Stimulated activated CD8-positive, alpha-beta memory T cell treated with anti-CD3 and anti-CD28 coated beads, Interleukin-12 subunit alpha, Interleukin-12 subunit beta, amount 100 ng/mL, for 4 hours (primary cell): ENCODE measurements around the gene TMEM150A.
A peak's percentile ranks its signal among the peaks of the same experiment; 100 is the strongest.
"Not testable (repeated sequence)": the region's sequence is repeated elsewhere in the genome, so short reads cannot be mapped to it uniquely, and the experiment has no call there.

Experiments
- DNase-seq: peaks from one replicate; pipeline ENCODE4 v3.0.0-alpha.2; 2020; ENCODE audit warnings: low read depth

TMEM150A gene

GRCh38 chr2:85602476-85603234, at the start of gene TMEM150A:
Gene TMEM150A (minus strand): TSS chr2:85602698. CDS start chr2:85601948, 750 bp downstream.
- DNase-seq = peak; percentile 83

- DNase-seq = no peak
Measured at GRCh38 chr2:85652056-85652455, 49.6 kb upstream of the TMEM150A start.

DNA sequence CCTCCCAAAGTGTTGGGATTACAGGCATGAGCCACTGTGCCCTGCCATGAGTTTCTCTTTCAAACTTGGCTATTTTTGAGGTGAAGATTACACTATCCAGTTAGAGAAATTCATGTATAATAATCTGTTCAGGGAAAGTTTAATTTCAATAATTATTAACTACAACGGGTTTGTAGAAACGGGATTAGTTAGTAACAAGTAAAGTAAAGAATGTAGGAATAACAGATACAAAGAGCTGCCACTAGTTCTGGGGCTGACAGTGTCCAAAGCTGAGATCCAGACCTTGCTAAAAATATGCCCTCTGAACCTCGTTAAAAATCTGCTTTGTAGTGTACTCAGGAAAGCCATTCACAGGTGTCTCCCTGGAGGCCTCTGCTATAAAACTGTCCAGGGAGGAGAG, 48.6 kb upstream of the TMEM150A start:
- DNase-seq = no peak

DNA sequence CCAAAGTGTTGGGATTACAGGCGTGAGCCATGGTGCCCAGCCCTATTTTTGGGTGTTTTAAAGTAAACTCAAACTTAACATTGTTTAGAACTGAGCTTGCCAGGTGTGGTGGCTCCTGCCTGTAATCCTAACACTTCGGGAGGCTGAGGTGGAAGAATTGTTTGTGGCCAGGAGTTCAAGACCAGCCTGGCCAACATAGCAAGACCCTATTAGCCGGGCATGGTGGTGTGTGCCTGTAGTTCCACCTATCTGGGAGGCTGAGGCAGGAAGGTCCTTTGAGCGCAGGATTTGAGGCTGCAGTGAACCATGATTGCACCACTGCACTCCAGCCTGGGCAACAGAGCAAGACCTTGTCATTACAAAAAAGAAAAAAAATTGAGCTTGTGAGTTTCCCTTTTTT, 48.0 kb upstream of the TMEM150A start:
- no peak for DNase-seq

- DNase-seq = no peak
Measured at GRCh38 chr2:85649201-85650190, 47.0 kb upstream of the TMEM150A start.

DNA sequence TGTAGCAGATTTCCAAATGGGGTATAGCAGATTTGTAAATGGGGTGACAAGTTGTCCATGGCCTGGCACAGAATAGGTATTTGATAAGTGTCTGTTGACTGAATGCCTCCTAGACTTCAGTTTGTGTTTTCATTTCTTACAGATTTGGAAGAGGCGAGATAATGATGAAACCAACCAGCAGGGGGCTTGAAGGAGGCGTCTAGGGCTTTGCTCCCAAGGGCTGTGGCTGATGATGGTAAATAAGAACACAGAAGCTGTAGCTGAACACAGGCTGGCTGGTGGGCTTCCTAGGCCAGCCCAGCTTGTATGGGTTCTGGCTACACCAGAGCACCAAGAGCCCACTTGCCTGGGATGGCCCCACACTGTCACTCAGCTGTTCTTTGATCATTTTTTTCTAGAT, 46.1 kb upstream of the TMEM150A start:
- no peak for DNase-seq

DNA sequence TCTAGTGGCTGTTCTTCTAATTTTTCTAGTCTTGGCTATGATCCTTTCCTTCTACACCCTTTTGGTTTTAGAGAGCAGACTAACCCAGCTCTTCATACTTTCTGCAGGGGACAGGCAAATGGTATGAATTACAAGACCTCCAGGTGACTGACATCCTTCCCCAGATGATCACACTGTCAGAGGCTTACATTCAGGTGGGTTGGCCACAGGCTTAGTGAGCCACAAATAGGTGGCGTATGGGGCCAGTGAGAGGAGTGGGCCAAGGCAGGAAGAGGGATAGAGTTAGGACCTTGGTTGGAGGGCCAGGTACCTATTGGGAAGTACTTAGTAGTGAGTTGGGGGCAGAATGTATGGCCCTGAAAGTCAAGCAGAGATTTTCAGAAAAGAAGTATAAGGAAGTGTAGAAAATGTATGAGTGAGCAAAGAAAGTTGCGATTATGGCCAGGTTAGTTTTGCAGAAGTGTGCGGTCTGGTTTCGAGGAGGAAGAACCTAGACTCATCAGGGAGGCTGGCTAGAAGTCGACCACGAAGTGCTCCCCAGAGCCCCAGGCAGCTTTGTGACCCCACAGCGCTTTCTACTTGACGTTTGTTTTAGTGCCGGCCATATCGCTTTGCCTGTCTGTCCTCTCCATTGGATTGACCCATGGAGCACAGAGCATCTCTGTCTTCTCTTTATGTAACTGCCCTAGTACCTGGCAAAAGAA, 45.5 kb upstream of the TMEM150A start:
- no peak for DNase-seq

DNA sequence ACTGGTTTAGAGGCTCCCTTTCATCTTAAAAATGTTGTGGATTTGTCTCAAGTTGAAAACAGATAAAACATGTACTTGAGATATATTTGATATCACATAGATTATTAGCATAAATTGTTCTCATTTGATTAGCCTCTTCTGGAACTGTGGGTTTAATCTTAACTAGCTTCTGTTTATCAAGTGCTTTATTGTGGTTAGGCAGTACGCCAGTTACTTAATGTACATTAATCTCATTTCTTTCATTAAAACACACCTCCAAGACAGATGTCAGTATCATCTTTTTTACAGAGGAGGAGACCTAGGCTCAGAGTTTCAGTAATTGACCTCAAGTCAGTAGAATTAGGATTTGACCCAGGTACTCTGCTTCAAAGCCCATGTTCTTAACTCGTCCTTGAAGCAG, 43.7 kb upstream of the TMEM150A start:
- no peak for DNase-seq

DNA sequence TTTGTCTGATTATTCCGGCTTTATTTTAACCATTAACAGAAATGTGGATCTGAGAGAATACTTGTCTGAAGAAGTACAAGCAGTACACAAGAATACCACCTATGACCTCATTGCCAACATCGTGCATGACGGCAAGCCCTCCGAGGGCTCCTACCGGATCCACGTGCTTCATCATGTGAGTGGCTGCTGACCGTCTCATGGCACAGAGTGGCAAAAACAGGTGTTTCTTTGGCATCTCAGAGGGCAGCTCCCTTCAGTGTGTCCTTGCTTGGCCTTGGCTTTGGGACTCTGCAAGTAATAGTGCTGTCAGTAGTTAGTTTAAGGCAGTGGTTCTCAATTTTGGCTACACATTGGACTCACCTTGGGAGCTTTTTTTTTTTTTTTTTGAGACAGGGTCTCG, 42.4 kb upstream of the TMEM150A start:
- no peak for DNase-seq

- DNase-seq = no peak
Measured at GRCh38 chr2:85642725-85643124, 40.2 kb upstream of the TMEM150A start.

- no peak for DNase-seq
Measured at GRCh38 chr2:85635636-85636035, 33.1 kb upstream of the TMEM150A start.

DNA sequence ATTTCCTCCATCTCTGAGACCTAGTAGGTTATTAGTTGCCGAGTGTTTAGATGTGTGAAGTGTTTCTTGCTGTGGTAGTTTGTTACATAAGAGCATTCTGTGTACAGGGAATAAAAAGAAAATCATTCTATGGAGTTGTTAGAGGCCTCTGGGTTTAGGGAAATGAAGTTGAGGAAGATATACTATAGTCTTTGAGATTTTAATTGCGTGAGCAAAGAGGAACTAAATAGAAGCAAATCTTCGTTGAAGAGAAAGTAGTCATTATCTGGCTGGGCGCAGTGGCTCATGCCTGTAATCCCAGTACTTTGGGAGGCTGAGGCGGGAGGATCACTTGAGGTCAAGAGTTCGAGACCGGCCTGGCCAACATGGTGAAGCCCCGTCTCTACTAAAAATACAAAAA, 32.5 kb upstream of the TMEM150A start:
- no peak for DNase-seq

DNA sequence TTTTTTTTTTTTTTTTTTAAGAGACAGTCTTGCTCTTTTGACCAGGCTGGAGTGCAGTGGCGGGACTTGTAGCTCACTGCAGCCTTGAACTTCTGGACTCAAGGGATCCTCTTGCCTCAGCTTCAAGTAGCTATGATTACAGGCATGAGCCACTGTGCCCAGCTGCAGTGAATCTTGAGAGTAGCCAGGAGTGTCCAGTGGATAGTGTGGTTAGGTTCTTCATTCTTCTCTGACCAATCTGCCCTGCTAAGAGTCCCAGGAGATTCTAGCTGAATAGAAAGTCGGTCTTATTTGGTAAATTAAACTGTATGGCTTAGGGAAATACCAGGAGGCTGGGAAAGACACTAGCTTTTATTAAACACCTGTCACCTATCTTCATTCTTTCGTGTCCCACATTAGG, 28.8 kb upstream of the TMEM150A start:
- no peak for DNase-seq

- no peak for DNase-seq
Measured at GRCh38 chr2:85628658-85629057, 26.2 kb upstream of the TMEM150A start.

DNA sequence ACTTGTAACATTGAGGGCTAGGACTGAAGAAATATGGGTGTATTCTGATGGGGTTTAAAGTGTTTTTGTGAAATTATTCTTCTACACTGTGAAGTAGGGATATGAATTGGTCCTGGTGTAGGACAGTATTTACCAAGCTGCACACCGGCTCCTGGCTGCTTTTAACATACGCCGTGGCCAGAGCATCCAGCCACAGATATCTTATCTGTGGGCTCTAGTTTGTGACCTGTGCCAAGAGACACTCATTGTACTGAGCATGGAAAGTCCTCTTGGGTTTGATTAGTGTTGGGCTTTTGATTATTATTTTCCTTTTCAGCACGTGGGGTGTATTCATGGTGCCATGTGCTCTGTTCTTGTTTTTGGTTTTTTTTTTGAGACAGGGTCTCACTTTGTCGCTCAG, 21.5 kb upstream of the TMEM150A start:
- no peak for DNase-seq

DNA sequence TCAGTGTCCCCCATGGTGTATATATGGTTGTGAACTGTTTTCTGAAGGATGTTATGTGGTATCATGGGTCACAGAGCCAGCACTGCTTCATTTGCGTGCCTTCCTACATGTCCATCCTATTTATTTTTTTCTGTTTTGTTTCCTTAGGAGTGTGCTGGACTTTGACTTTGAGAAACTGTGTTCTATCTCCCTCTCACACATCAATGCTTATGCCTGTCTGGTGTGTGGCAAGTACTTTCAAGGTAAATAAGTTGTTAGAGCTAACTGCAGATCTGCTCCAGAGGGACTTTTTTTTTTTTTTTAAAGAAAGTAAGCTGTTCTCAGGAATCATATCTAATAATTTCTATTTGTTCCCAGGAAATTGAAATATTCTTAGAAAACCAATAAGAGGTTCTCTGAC, 18.8 kb upstream of the TMEM150A start:
- DNase-seq = no peak

GRCh38 chr2:85619617-85620016, 17.1 kb upstream of the TMEM150A start:
- no peak for DNase-seq

GRCh38 chr2:85617723-85618122, 15.2 kb upstream of the TMEM150A start:
- not testable (repeated sequence) for DNase-seq

DNA sequence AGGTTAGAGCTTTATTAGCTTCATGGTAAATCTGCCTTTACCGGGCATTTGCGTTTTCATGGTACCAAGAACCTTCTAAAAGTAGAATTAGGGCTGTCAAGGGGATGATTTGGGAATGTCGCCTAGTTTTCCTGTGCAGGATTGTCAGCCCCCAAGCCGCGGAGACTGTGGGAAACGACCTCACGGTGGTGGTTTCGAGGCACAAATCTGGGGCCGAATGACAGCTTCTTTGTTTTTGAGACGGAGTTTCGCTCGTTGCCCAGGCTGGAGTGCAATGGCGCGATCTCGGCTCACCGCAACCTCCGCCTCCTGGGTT, 12.9 kb upstream of the TMEM150A start:
- DNase-seq = no peak

DNA sequence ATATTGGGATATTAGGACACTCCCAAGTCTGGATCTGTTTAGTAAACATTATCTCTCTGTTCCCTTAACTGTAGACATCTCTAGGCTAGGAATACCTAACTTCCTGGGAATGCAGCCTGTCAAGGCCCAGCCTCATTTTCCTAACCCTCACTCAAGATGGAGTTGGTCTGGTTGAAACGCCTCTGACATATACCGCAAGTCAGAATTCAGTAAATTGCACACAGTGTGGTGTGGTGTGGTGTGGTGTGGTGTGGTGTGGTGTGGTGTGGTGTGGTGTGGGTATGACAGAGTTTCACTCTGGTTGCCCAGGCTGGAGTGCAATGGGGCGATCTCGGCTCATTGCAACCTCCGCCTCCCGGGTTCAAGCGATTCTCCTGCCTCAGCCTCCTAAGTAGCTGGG, 12.3 kb upstream of the TMEM150A start:
- DNase-seq = not testable (repeated sequence)

DNA sequence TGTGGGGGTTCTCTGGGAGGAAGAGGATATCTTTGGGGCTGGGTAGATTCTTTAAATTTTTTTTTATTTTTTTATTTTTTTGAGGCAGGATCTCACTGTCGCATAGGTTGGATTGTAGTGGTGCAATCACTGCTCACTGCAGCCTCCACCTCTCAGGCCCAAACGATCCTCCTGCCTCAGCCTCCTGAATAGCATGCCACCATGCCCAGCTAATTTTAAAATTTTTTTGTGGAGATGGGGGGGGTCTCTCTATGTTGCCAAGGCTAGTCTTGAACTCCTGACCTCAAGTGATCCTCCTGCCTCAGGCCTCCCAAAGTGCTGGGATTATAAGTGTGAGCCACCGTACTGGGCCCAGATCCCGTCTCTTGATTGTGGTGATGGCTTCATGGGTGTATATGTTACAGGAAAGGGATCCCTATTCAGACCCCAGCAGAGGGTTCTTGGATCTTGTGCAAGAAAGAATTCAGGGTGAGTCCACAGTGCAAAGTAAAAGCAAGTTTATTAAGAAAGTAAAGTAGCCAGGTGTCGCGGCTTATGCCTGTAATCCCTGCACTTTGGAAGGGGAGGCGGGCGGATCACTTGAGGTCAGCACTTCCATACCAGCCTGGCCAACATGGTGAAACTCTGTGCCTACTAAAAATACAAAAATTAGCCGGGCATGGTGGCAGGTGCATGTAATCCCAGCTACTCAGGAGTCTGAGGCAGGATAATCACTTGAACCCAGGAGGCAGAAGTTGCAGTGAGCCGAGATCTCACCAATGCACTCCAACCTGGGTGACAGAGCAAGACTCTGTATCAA, 11.4 kb upstream of the TMEM150A start:
- no peak for DNase-seq
